ENCODE results near the gene INPP4B. TPM values are rescaled to one million over a fixed set of nuclear protein-coding genes. Genes with fewer than 3 reads are reported as not detected.
"Not testable (repeated sequence)": the region's sequence is repeated elsewhere in the genome, so short reads cannot be mapped to it uniquely, and the experiment has no call there.

The INPP4B gene
- total and polyA plus RNA-seq, 2 donors from 2014 or later: 2.6 to 18.9 TPM

GRCh38 chr4:142402900-142403299 lies 443.2 kb downstream of the INPP4B start:
- no peaks in the 10 kb centered on the region for H3K36me3 ChIP-seq (ENCODE audit: control insufficient read depth in 2 of 3, insufficient read depth in 3 of 3, low read length in 3 of 3)
- H3K9me3 ChIP-seq (ENCODE audit: control insufficient read depth in 2 of 3, insufficient read depth in 1 of 3, low read length in 3 of 3): no peaks in the 10 kb centered on the region
- peaks cover 0 to 10% (median 4%) of the 10 kb centered on the region in 3 donors for H3K4me1 ChIP-seq (ENCODE audit: control insufficient read depth in 2 of 3, insufficient read depth in 2 of 3, low read depth in 1 of 3, low read length in 3 of 3)
- no peak for DNase-seq
- H3K27ac ChIP-seq (ENCODE audit: low read depth in 2 of 2, low read length in 2 of 2): peak overlapping the region in 1 of 2 donors; percentile 61
- TF ChIP-seq CTCF (IDR thresholded peaks at IDR 0.05; ENCODE audit: borderline replicate concordance, extremely low read depth, insufficient read depth): no peak
- no peaks in the 10 kb centered on the region for H3K27me3 ChIP-seq (ENCODE audit: control insufficient read depth, insufficient read depth, low read length)
- no peak for FAIRE-seq
- intact Hi-C loops (cut with DNase I): no loop called here
- H3K9ac ChIP-seq (ENCODE audit: low read length in 3 of 3): peak overlapping the region in 1 of 3 donors; percentile 20
- peak overlapping the region in 2 of 3 donors; percentile 25 to 46 for H3K4me3 ChIP-seq (ENCODE audit: low read length in 3 of 3)

DNA sequence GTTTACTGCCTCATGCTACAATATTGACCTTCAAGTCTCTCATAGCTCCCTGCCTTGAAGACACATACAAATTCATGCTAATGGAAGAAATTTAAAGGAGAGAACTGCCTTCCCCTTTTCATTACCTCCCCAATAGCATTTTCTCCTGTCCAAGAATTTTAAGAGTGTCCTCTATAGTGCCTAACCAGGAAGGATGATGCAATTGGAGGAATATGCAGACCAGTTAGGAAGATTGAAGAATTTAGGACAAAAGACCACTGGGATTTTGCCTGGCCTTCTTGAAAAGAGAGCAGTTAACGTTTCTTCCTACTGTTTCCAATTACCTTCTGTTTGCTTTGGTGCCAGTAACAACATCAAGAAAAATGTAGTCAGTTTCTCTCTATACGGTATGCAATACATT lies 443.9 kb downstream of the INPP4B start:
- Histone ChIP-seq H3K27me3 (ENCODE audit: control insufficient read depth, insufficient read depth, low read length) (no peaks in the 10 kb centered on the region), H3K27ac (ENCODE audit: low read depth in 2 of 2, low read length in 2 of 2) (no peak overlapping the region), H3K36me3 (ENCODE audit: control insufficient read depth in 2 of 3, insufficient read depth in 3 of 3, low read length in 3 of 3) (no peaks in the 10 kb centered on the region), H3K4me3 (ENCODE audit: low read length in 3 of 3) (no peak overlapping the region), H3K9ac (ENCODE audit: low read length in 3 of 3) (no peak overlapping the region), H3K9me3 (ENCODE audit: control insufficient read depth in 2 of 3, insufficient read depth in 1 of 3, low read length in 3 of 3) (no peaks in the 10 kb centered on the region), H3K4me1 (ENCODE audit: control insufficient read depth in 2 of 3, insufficient read depth in 2 of 3, low read depth in 1 of 3, low read length in 3 of 3) (peaks cover 0 to 10% (median 4%) of the 10 kb centered on the region in 3 donors)
- DNase-seq (no peak), FAIRE-seq (no peak)
- no peak for TF ChIP-seq CTCF (IDR thresholded peaks at IDR 0.05; ENCODE audit: borderline replicate concordance, extremely low read depth, insufficient read depth)
- intact Hi-C loops (cut with DNase I): no loop called here

GRCh38 chr4:142397364-142397991 lies 448.6 kb downstream of the INPP4B start:
- H3K9ac ChIP-seq (ENCODE audit: low read length in 3 of 3); H3K36me3 ChIP-seq (ENCODE audit: control insufficient read depth in 2 of 3, insufficient read depth in 3 of 3, low read length in 3 of 3); H3K4me1 ChIP-seq (ENCODE audit: control insufficient read depth in 2 of 3, insufficient read depth in 2 of 3, low read depth in 1 of 3, low read length in 3 of 3); DNase-seq; H3K27me3 ChIP-seq (ENCODE audit: control insufficient read depth, insufficient read depth, low read length); H3K4me3 ChIP-seq (ENCODE audit: low read length in 3 of 3); FAIRE-seq; H3K9me3 ChIP-seq (ENCODE audit: control insufficient read depth in 2 of 3, insufficient read depth in 1 of 3, low read length in 3 of 3); intact Hi-C loops (cut with DNase I); H3K27ac ChIP-seq (ENCODE audit: low read depth in 2 of 2, low read length in 2 of 2): not testable (repeated sequence)

GRCh38 chr4:142396279-142396678 lies 449.8 kb downstream of the INPP4B start:
- no peaks in the 10 kb centered on the region for H3K36me3 ChIP-seq (ENCODE audit: control insufficient read depth in 2 of 3, insufficient read depth in 3 of 3, low read length in 3 of 3)
- no peak for FAIRE-seq
- intact Hi-C loops (cut with DNase I): no loop called here
- TF ChIP-seq CTCF (IDR thresholded peaks at IDR 0.05; ENCODE audit: borderline replicate concordance, extremely low read depth, insufficient read depth): no peak
- H3K9me3 ChIP-seq (ENCODE audit: control insufficient read depth in 2 of 3, insufficient read depth in 1 of 3, low read length in 3 of 3): no peaks in the 10 kb centered on the region
- H3K4me1 ChIP-seq (ENCODE audit: control insufficient read depth in 2 of 3, insufficient read depth in 2 of 3, low read depth in 1 of 3, low read length in 3 of 3): no peaks in the 10 kb centered on the region
- H3K9ac ChIP-seq (ENCODE audit: low read length in 3 of 3): no peak overlapping the region
- DNase-seq: no peak
- H3K27me3 ChIP-seq (ENCODE audit: control insufficient read depth, insufficient read depth, low read length): no peaks in the 10 kb centered on the region
- H3K27ac ChIP-seq (ENCODE audit: low read depth in 2 of 2, low read length in 2 of 2): no peak overlapping the region
- no peak overlapping the region for H3K4me3 ChIP-seq (ENCODE audit: low read length in 3 of 3)
